IgD-negative memory B cell (primary cell): ENCODE measurements around the gene PRIM1. TPM values are rescaled to one million over a fixed set of nuclear protein-coding genes. Genes with fewer than 3 reads are reported as not detected.
"Not testable (repeated sequence)": the region's sequence is repeated elsewhere in the genome, so short reads cannot be mapped to it uniquely, and the experiment has no call there.

Experiments used
- H3K27ac Mint-ChIP-seq, 3 donors: one replicate each; pipeline ENCODE4 v1.8.0; 2020 to 2022; ENCODE audit warnings: mild to moderate bottlenecking in 3 of 3, mixed read lengths in 3 of 3, moderate library complexity in 1 of 3
- H3K27me3 Mint-ChIP-seq: one replicate; pipeline ENCODE4 v1.8.0; 2021; ENCODE audit warnings: mixed read lengths
- H3K36me3 Mint-ChIP-seq: one replicate; pipeline ENCODE4 v1.8.0; 2020; ENCODE audit warnings: mild to moderate bottlenecking, mixed read lengths
- H3K4me1 Mint-ChIP-seq, 3 donors: one replicate each; pipeline ENCODE4 v1.8.0; 2020 to 2022; ENCODE audit warnings: mixed read lengths in 3 of 3, mild to moderate bottlenecking in 1 of 3
- H3K4me3 Mint-ChIP-seq, 4 donors: one replicate each; pipeline ENCODE4 v1.8.0; 2020 to 2022; ENCODE audit warnings: mild to moderate bottlenecking in 4 of 4, mixed read lengths in 4 of 4, moderate library complexity in 3 of 4
- H3K9me3 Mint-ChIP-seq, 3 donors: one replicate each; pipeline ENCODE4 v1.8.0; 2020 to 2021; ENCODE audit warnings: mixed read lengths in 3 of 3, mild to moderate bottlenecking in 1 of 3
- polyA plus RNA-seq: library from polyadenylated mRNA; unstranded; fragments of 300-500 nt; fragmentation: Illumina TruSeq; gene quantifications from one replicate; pipeline ENCODE4 v1.2.3, GENCODE V29; 2021

The PRIM1 gene
- polyA plus RNA-seq, 1 donor from 2014 or later = 38.0 TPM

GRCh38 chr12:56728139-56728861, 23.8 kb downstream of the PRIM1 start:
- Mint-ChIP-seq H3K9me3 (no peaks in the 10 kb centered on the region), H3K27me3 (no peaks in the 10 kb centered on the region), H3K27ac (no peak overlapping the region), H3K36me3 (peaks cover 8% of the 10 kb centered on the region), H3K4me1 (peaks cover 11 to 18% (median 16%) of the 10 kb centered on the region in 3 donors), H3K4me3 (peak overlapping the region in 2 of 4 donors; percentile 17 to 45)

GRCh38 chr12:56726196-56726675, 25.9 kb downstream of the PRIM1 start:
- peak overlapping the region; percentile 87 to 99 (median 97) for H3K4me3 Mint-ChIP-seq
- H3K4me1 Mint-ChIP-seq = peaks cover 27 to 38% (median 28%) of the 10 kb centered on the region in 3 donors
- peak overlapping the region; percentile 79 to 98 (median 98) for H3K27ac Mint-ChIP-seq
- not testable (repeated sequence) for H3K27me3 Mint-ChIP-seq, H3K9me3 Mint-ChIP-seq, H3K36me3 Mint-ChIP-seq

- Mint-ChIP-seq H3K27ac (peak overlapping the region; percentile 79 to 98 (median 98)), H3K27me3 (no peaks in the 10 kb centered on the region), H3K4me1 (peaks cover 32 to 43% (median 32%) of the 10 kb centered on the region in 3 donors), H3K4me3 (peak overlapping the region; percentile 87 to 99 (median 97)), H3K9me3 (no peaks in the 10 kb centered on the region), H3K36me3 (peaks cover 2% of the 10 kb centered on the region)
Measured at GRCh38 chr12:56725723-56726102, 26.4 kb downstream of the PRIM1 start.

- H3K27me3 Mint-ChIP-seq = no peaks in the 10 kb centered on the region
- peaks cover 2% of the 10 kb centered on the region for H3K36me3 Mint-ChIP-seq
- peak within 1 kb of the TSS; percentile 79 to 98 (median 98) for H3K27ac Mint-ChIP-seq
- no peaks in the 10 kb centered on the region for H3K9me3 Mint-ChIP-seq
- peaks cover 37 to 49% (median 38%) of the 10 kb centered on the region in 3 donors for H3K4me1 Mint-ChIP-seq
- H3K4me3 Mint-ChIP-seq = peak within 1 kb of the TSS; percentile 87 to 99 (median 97)
Measured at GRCh38 chr12:56724972-56725722, 27.0 kb downstream of the PRIM1 start, which contains the start of gene NACA. TSS of gene NACA (minus strand) at chr12:56725299. CDS start at chr12:56724521, 778 bp downstream.

GRCh38 chr12:56724701-56724971, 27.5 kb downstream of the PRIM1 start:
- Mint-ChIP-seq H3K27ac (peak overlapping the region; percentile 79 to 98 (median 98)), H3K36me3 (peaks cover 5% of the 10 kb centered on the region), H3K9me3 (no peaks in the 10 kb centered on the region), H3K4me3 (peak overlapping the region; percentile 87 to 99 (median 97)), H3K27me3 (no peaks in the 10 kb centered on the region), H3K4me1 (peaks cover 42 to 54% (median 43%) of the 10 kb centered on the region in 3 donors)

GRCh38 chr12:56723889-56724700, 28.0 kb downstream of the PRIM1 start:
- no peaks in the 10 kb centered on the region for H3K9me3 Mint-ChIP-seq
- peak overlapping the region; percentile 87 to 99 (median 97) for H3K4me3 Mint-ChIP-seq
- peak overlapping the region; percentile 79 to 98 (median 98) for H3K27ac Mint-ChIP-seq

GRCh38 chr12:56723352-56723751, 28.8 kb downstream of the PRIM1 start:
- Mint-ChIP-seq H3K4me1 (peaks cover 53 to 65% (median 54%) of the 10 kb centered on the region in 3 donors), H3K27me3 (no peaks in the 10 kb centered on the region), H3K27ac (peak overlapping the region; percentile 63 to 98 (median 79)), H3K4me3 (peak overlapping the region; percentile 87 to 99 (median 97)), H3K36me3 (peaks cover 6% of the 10 kb centered on the region), H3K9me3 (no peaks in the 10 kb centered on the region)

More at GRCh38 chr12:56723889-56724700, 28.0 kb downstream of the PRIM1 start:
- peaks cover 6% of the 10 kb centered on the region for H3K36me3 Mint-ChIP-seq
- no peaks in the 10 kb centered on the region for H3K27me3 Mint-ChIP-seq
- H3K4me1 Mint-ChIP-seq = peaks cover 48 to 59% (median 48%) of the 10 kb centered on the region in 3 donors

- H3K27me3 Mint-ChIP-seq = no peaks in the 10 kb centered on the region
- H3K36me3 Mint-ChIP-seq = peaks cover 6% of the 10 kb centered on the region
- peak overlapping the region in 2 of 3 donors; percentile 24 to 79 for H3K27ac Mint-ChIP-seq
- peaks cover 53 to 65% (median 54%) of the 10 kb centered on the region in 3 donors for H3K4me1 Mint-ChIP-seq
- no peaks in the 10 kb centered on the region for H3K9me3 Mint-ChIP-seq
- H3K4me3 Mint-ChIP-seq = peak overlapping the region; percentile 34 to 98 (median 68)
Measured at GRCh38 chr12:56722832-56723231, 29.3 kb downstream of the PRIM1 start.

- Mint-ChIP-seq H3K4me3 (peak overlapping the region in 3 of 4 donors; percentile 59 to 98 (median 87)), H3K36me3 (peaks cover 6% of the 10 kb centered on the region), H3K27me3 (no peaks in the 10 kb centered on the region), H3K27ac (peak overlapping the region in 2 of 3 donors; percentile 79 to 87), H3K9me3 (no peaks in the 10 kb centered on the region), H3K4me1 (peaks cover 53 to 63% (median 57%) of the 10 kb centered on the region in 3 donors)
Measured at GRCh38 chr12:56721721-56722120, 30.4 kb downstream of the PRIM1 start.

GRCh38 chr12:56721216-56721615, 30.9 kb downstream of the PRIM1 start:
- H3K36me3 Mint-ChIP-seq = peaks cover 8% of the 10 kb centered on the region
- H3K27ac Mint-ChIP-seq = peak overlapping the region; percentile 79 to 87 (median 84)
- no peaks in the 10 kb centered on the region for H3K9me3 Mint-ChIP-seq
- H3K4me1 Mint-ChIP-seq = peaks cover 54 to 66% (median 62%) of the 10 kb centered on the region in 3 donors
- H3K27me3 Mint-ChIP-seq = no peaks in the 10 kb centered on the region
- H3K4me3 Mint-ChIP-seq = peak overlapping the region in 3 of 4 donors; percentile 15 to 80 (median 63)

- peaks cover 10% of the 10 kb centered on the region for H3K36me3 Mint-ChIP-seq
- H3K27me3 Mint-ChIP-seq = no peaks in the 10 kb centered on the region
- no peaks in the 10 kb centered on the region for H3K9me3 Mint-ChIP-seq
- H3K4me1 Mint-ChIP-seq = peaks cover 55 to 65% (median 61%) of the 10 kb centered on the region in 3 donors
- H3K27ac Mint-ChIP-seq = peak overlapping the region; percentile 79 to 87 (median 84)
- H3K4me3 Mint-ChIP-seq = peak overlapping the region in 3 of 4 donors; percentile 15 to 80 (median 63)
Measured at GRCh38 chr12:56720731-56721151, 31.4 kb downstream of the PRIM1 start.

- H3K36me3 Mint-ChIP-seq = peaks cover 10% of the 10 kb centered on the region
- peaks cover 54 to 61% (median 57%) of the 10 kb centered on the region in 3 donors for H3K4me1 Mint-ChIP-seq
- no peaks in the 10 kb centered on the region for H3K27me3 Mint-ChIP-seq
- H3K9me3 Mint-ChIP-seq = no peaks in the 10 kb centered on the region
- H3K27ac Mint-ChIP-seq = peak overlapping the region; percentile 50 to 91 (median 79)
- H3K4me3 Mint-ChIP-seq = peak overlapping the region in 3 of 4 donors; percentile 44 to 76 (median 63)
Measured at GRCh38 chr12:56719056-56719455, 33.1 kb downstream of the PRIM1 start.

GRCh38 chr12:56718636-56719035, 33.5 kb downstream of the PRIM1 start:
- Mint-ChIP-seq H3K4me1 (peaks cover 51 to 57% (median 55%) of the 10 kb centered on the region in 3 donors), H3K9me3 (no peaks in the 10 kb centered on the region), H3K27ac (peak overlapping the region; percentile 50 to 91 (median 79)), H3K36me3 (peaks cover 10% of the 10 kb centered on the region), H3K4me3 (peak overlapping the region in 3 of 4 donors; percentile 63 to 85 (median 76)), H3K27me3 (no peaks in the 10 kb centered on the region)

GRCh38 chr12:56718149-56718548, 34.0 kb downstream of the PRIM1 start:
- H3K9me3 Mint-ChIP-seq = no peaks in the 10 kb centered on the region
- H3K4me1 Mint-ChIP-seq = peaks cover 46 to 53% (median 52%) of the 10 kb centered on the region in 3 donors
- no peak overlapping the region for H3K27ac Mint-ChIP-seq
- H3K36me3 Mint-ChIP-seq = peaks cover 10% of the 10 kb centered on the region
- H3K4me3 Mint-ChIP-seq = no peak overlapping the region
- no peaks in the 10 kb centered on the region for H3K27me3 Mint-ChIP-seq
